Neural progenitor cell (in vitro differentiated cells): ENCODE measurements around the gene SH2D3C. TPM values are rescaled to one million over a fixed set of nuclear protein-coding genes. Genes with fewer than 3 reads are reported as not detected.
A peak's percentile ranks its signal among the peaks of the same experiment; 100 is the strongest.

Experiments
- DNase-seq: peaks from one replicate; pipeline ENCODE4 v3.0.0-alpha.2; 2016; ENCODE audit warnings: low spot score
- H2AFZ ChIP-seq: fragments of 200-600 bp; sonication (generic); replicated peaks from 2 replicates; pipeline ENCODE4 v1.6.1; 2016; ENCODE audit warnings: antibody characterized with exemption
- H3F3A ChIP-seq: fragments of 200-600 bp; sonication (generic); 2 replicates; pipeline ENCODE4 v1.6.1; 2016; ENCODE audit warnings: antibody characterized with exemption, low read depth
- H3K27ac ChIP-seq: fragments of 200-600 bp; sonication (generic); 2 replicates; pipeline ENCODE4 v1.5.1; 2016; ENCODE audit warnings: mild to moderate bottlenecking
- H3K27me3 ChIP-seq: fragments of 200-600 bp; sonication (generic); 2 replicates; pipeline ENCODE4 v1.6.1; 2016; ENCODE audit warnings: mild to moderate bottlenecking, moderate library complexity
- H3K36me3 ChIP-seq: fragments of 200-600 bp; sonication (generic); 2 replicates; pipeline ENCODE4 v1.5.1; 2016
- H3K4me1 ChIP-seq: fragments of 200-600 bp; sonication (generic); 2 replicates; pipeline ENCODE4 v1.6.1; 2016; ENCODE audit warnings: mixed run types
- H3K4me2 ChIP-seq: fragments of 200-600 bp; sonication (generic); 2 replicates; pipeline ENCODE4 v1.6.1; 2016
- H3K4me3 ChIP-seq: fragments of 200-600 bp; sonication (generic); 2 replicates; pipeline ENCODE4 v1.5.1; 2016
- H3K79me2 ChIP-seq: fragments of 200-600 bp; sonication (generic); 2 replicates; pipeline ENCODE4 v1.6.1; 2016; ENCODE audit warnings: low read depth
- H3K9ac ChIP-seq: fragments of 200-600 bp; sonication (generic); 2 replicates; pipeline ENCODE4 v1.6.1; 2016
- H3K9me3 ChIP-seq: fragments of 200-600 bp; sonication (generic); 2 replicates; pipeline ENCODE4 v1.5.1; 2016; ENCODE audit warnings: low read depth
- H4K20me1 ChIP-seq: fragments of 200-600 bp; sonication (generic); 2 replicates; pipeline ENCODE4 v1.6.1; 2016; ENCODE audit warnings: low read depth
- H3K27ac Mint-ChIP-seq: 3 replicates; pipeline ENCODE4 v1.8.0; 2021; ENCODE audit warnings: mixed read lengths
- H3K27me3 Mint-ChIP-seq: 2 replicates; pipeline ENCODE4 v1.8.0; 2022; ENCODE audit warnings: low read depth, mild to moderate bottlenecking, inconsistent platforms, moderate library complexity, mixed read lengths; ENCODE audit not compliant: insufficient read depth
- H3K36me3 Mint-ChIP-seq: 3 replicates; pipeline ENCODE4 v1.8.0; 2021; ENCODE audit warnings: mixed read lengths
- H3K4me1 Mint-ChIP-seq: 3 replicates; pipeline ENCODE4 v1.8.0; 2021; ENCODE audit warnings: mixed read lengths
- H3K4me3 Mint-ChIP-seq: 3 replicates; pipeline ENCODE4 v1.8.0; 2021; ENCODE audit warnings: mild to moderate bottlenecking, moderate library complexity, mixed read lengths
- H3K9me3 Mint-ChIP-seq: 3 replicates; pipeline ENCODE4 v1.8.0; 2020; ENCODE audit warnings: mixed read lengths
- CTCF ChIP-seq: fragments of 200-600 bp; sonication (generic); IDR thresholded peaks from 2 replicates; pipeline ENCODE4 v1.5.1; 2017; ENCODE audit warnings: antibody characterized with exemption, mild to moderate bottlenecking
- EZH2 ChIP-seq: fragments of 200-600 bp; sonication (generic); IDR thresholded peaks from 2 replicates; pipeline ENCODE4 v1.6.1; 2017; ENCODE audit warnings: antibody characterized with exemption, mild to moderate bottlenecking, moderate library complexity
- EZH2phosphoT487 ChIP-seq: fragments of 200-600 bp; sonication (generic); IDR thresholded peaks from 2 replicates; pipeline ENCODE4 v1.6.1; 2017; ENCODE audit warnings: antibody characterized with exemption
- total RNA-seq: library from RNA; depleted of rRNA; stranded (reverse); fragments of >200 nt; gene quantifications from 2 replicates; pipeline ENCODE4 v1.2.3, GENCODE V29; 2015; ENCODE audit warnings: low replicate concordance

SH2D3C gene
- total RNA-seq, 1 donor from 2014 or later, result 1.9 TPM

- Histone ChIP-seq H4K20me1 (no peaks in the 10 kb centered on the region), H3K36me3 (no peaks in the 10 kb centered on the region), H3K27me3 (no peaks in the 10 kb centered on the region), H3K4me3 (no peak overlapping the region), H3K9ac (no peak overlapping the region), H3K27ac (no peak overlapping the region), H3K79me2 (no peaks in the 10 kb centered on the region), H3K9me3 (no peaks in the 10 kb centered on the region), H2AFZ (no peak overlapping the region), H3K4me2 (no peak overlapping the region), H3F3A (peaks cover 15% of the 10 kb centered on the region), H3K4me1 (peaks cover 12% of the 10 kb centered on the region)
- no peak overlapping the region for H3K27ac Mint-ChIP-seq
- H3K4me3 Mint-ChIP-seq, result no peak overlapping the region
- peaks cover 17% of the 10 kb centered on the region for H3K27me3 Mint-ChIP-seq
- H3K9me3 Mint-ChIP-seq, result no peaks in the 10 kb centered on the region
- no peaks in the 10 kb centered on the region for H3K36me3 Mint-ChIP-seq
- peaks cover 17% of the 10 kb centered on the region for H3K4me1 Mint-ChIP-seq
- no peak for DNase-seq
- no peak for TF ChIP-seq EZH2
These were observed 1.6 kb downstream of the SH2D3C start for GRCh38 chr9:127776924-127777289.

GRCh38 chr9:127776195-127776923 is 2.1 kb downstream of the SH2D3C start:
- no peaks in the 10 kb centered on the region for H3K36me3 ChIP-seq
- H2AFZ ChIP-seq, result peak overlapping the region; percentile 87
- no peak overlapping the region for H3K9ac ChIP-seq
- H3K79me2 ChIP-seq, result no peaks in the 10 kb centered on the region
- no peak overlapping the region for H3K27ac ChIP-seq
- H3K4me1 ChIP-seq, result peaks cover 12% of the 10 kb centered on the region
- Mint-ChIP-seq H3K4me3 (no peak overlapping the region), H3K27me3 (peaks cover 17% of the 10 kb centered on the region), H3K36me3 (no peaks in the 10 kb centered on the region), H3K4me1 (peaks cover 21% of the 10 kb centered on the region), H3K27ac (no peak overlapping the region), H3K9me3 (no peaks in the 10 kb centered on the region)
- H3K4me3 ChIP-seq, result no peak overlapping the region
- DNase-seq, result peak; percentile 68
- H3F3A ChIP-seq, result peaks cover 15% of the 10 kb centered on the region
- H3K9me3 ChIP-seq, result no peaks in the 10 kb centered on the region
- TF ChIP-seq EZH2phosphoT487 (no peak), CTCF (no peak), EZH2 (no peak)
- no peaks in the 10 kb centered on the region for H4K20me1 ChIP-seq
- no peak overlapping the region for H3K4me2 ChIP-seq
- no peaks in the 10 kb centered on the region for H3K27me3 ChIP-seq

- Histone ChIP-seq H3K27ac (no peak overlapping the region), H3K4me2 (no peak overlapping the region), H3K36me3 (no peaks in the 10 kb centered on the region), H3K9me3 (no peaks in the 10 kb centered on the region), H4K20me1 (no peaks in the 10 kb centered on the region), H3K4me3 (no peak overlapping the region), H3K27me3 (peaks cover 8% of the 10 kb centered on the region), H3K79me2 (no peaks in the 10 kb centered on the region), H3K4me1 (peaks cover 10% of the 10 kb centered on the region), H2AFZ (no peak overlapping the region), H3F3A (peaks cover 22% of the 10 kb centered on the region), H3K9ac (no peak overlapping the region)
- no peak overlapping the region for H3K27ac Mint-ChIP-seq
- TF ChIP-seq EZH2phosphoT487 (no peak), CTCF (no peak), EZH2 (no peak)
- peaks cover 31% of the 10 kb centered on the region for H3K4me1 Mint-ChIP-seq
- H3K27me3 Mint-ChIP-seq, result peaks cover 16% of the 10 kb centered on the region
- no peaks in the 10 kb centered on the region for H3K36me3 Mint-ChIP-seq
- no peaks in the 10 kb centered on the region for H3K9me3 Mint-ChIP-seq
- peak overlapping the region; percentile 10 for H3K4me3 Mint-ChIP-seq
- DNase-seq, result no peak
These were observed 4.5 kb downstream of the SH2D3C start for GRCh38 chr9:127773981-127774380.

GRCh38 chr9:127773272-127773671 is 5.2 kb downstream of the SH2D3C start:
- Mint-ChIP-seq H3K27ac (no peak overlapping the region), H3K27me3 (peaks cover 16% of the 10 kb centered on the region), H3K36me3 (no peaks in the 10 kb centered on the region), H3K9me3 (no peaks in the 10 kb centered on the region), H3K4me1 (peaks cover 35% of the 10 kb centered on the region), H3K4me3 (no peak overlapping the region)
- no peaks in the 10 kb centered on the region for H4K20me1 ChIP-seq
- peaks cover 8% of the 10 kb centered on the region for H3K27me3 ChIP-seq
- DNase-seq, result no peak
- peaks cover 10% of the 10 kb centered on the region for H3K4me1 ChIP-seq
- H3K9me3 ChIP-seq, result no peaks in the 10 kb centered on the region
- no peak for TF ChIP-seq CTCF
- no peak for TF ChIP-seq EZH2
- no peak for TF ChIP-seq EZH2phosphoT487
- no peak overlapping the region for H3K27ac ChIP-seq
- H3K4me3 ChIP-seq, result no peak overlapping the region
- H3K4me2 ChIP-seq, result no peak overlapping the region
- H3F3A ChIP-seq, result peaks cover 22% of the 10 kb centered on the region
- H3K9ac ChIP-seq, result no peak overlapping the region
- no peak overlapping the region for H2AFZ ChIP-seq
- H3K36me3 ChIP-seq, result no peaks in the 10 kb centered on the region
- H3K79me2 ChIP-seq, result no peaks in the 10 kb centered on the region
